Measurements from ENCODE around the gene NADK.
A peak's percentile ranks its signal among the peaks of the same experiment; 100 is the strongest.
"Not testable (repeated sequence)": the region's sequence is repeated elsewhere in the genome, so short reads cannot be mapped to it uniquely, and the experiment has no call there.

The NADK gene

GRCh38 chr1:1742529-1742928, 35.7 kb downstream of the NADK start:
- DNase-seq: not testable (repeated sequence)

- DNase-seq: not testable (repeated sequence)
Observed at GRCh38 chr1:1741013-1741412, 37.3 kb downstream of the NADK start.

GRCh38 chr1:1738799-1739337, 39.4 kb downstream of the NADK start:
- not testable (repeated sequence) for DNase-seq

- not testable (repeated sequence) for DNase-seq
Observed at GRCh38 chr1:1737675-1738590, 40.3 kb downstream of the NADK start.

GRCh38 chr1:1732381-1732780, 45.9 kb downstream of the NADK start:
- no peak for DNase-seq

- no peak for DNase-seq
Observed at GRCh38 chr1:1730870-1731269, 47.4 kb downstream of the NADK start.

- not testable (repeated sequence) for DNase-seq
Observed at GRCh38 chr1:1730230-1730629, 48.0 kb downstream of the NADK start.

GRCh38 chr1:1729116-1729816, 49.0 kb downstream of the NADK start:
- not testable (repeated sequence) for DNase-seq

GRCh38 chr1:1728308-1729005, 49.8 kb downstream of the NADK start:
- DNase-seq: peak in 1 of 4 experiments; percentile 20

GRCh38 chr1:1727131-1727651, 51.1 kb downstream of the NADK start:
- not testable (repeated sequence) for DNase-seq

- not testable (repeated sequence) for DNase-seq
Observed at GRCh38 chr1:1726088-1726487, 52.2 kb downstream of the NADK start.

- peak; percentile 72 to 99 (median 94) for DNase-seq
Observed at GRCh38 chr1:1724035-1724864, 54.0 kb downstream of the NADK start, which contains the start of gene CDK11A. Gene CDK11A (minus strand): TSS chr1:1724357. CDS start chr1:1722818, 1,539 bp downstream.

- DNase-seq: no peak
Observed at GRCh38 chr1:1721201-1721600, 57.1 kb downstream of the NADK start.

- DNase-seq: not testable (repeated sequence)
Observed at GRCh38 chr1:1715109-1715883, 63.0 kb downstream of the NADK start.

- DNase-seq: not testable (repeated sequence)
Observed at GRCh38 chr1:1707897-1708296, 70.4 kb downstream of the NADK start.

- not testable (repeated sequence) for DNase-seq
Observed at GRCh38 chr1:1707241-1707640, 71.0 kb downstream of the NADK start.

- not testable (repeated sequence) for DNase-seq
Observed at GRCh38 chr1:1705623-1706022, 72.6 kb downstream of the NADK start.

GRCh38 chr1:1704284-1704957, 73.8 kb downstream of the NADK start:
- DNase-seq: not testable (repeated sequence)

GRCh38 chr1:1703796-1704195, 74.5 kb downstream of the NADK start:
- no peak for DNase-seq

- not testable (repeated sequence) for DNase-seq
Observed at GRCh38 chr1:1702506-1702905, 75.8 kb downstream of the NADK start.
